ENCODE data around the gene MAGEB17.

The MAGEB17 gene

DNA sequence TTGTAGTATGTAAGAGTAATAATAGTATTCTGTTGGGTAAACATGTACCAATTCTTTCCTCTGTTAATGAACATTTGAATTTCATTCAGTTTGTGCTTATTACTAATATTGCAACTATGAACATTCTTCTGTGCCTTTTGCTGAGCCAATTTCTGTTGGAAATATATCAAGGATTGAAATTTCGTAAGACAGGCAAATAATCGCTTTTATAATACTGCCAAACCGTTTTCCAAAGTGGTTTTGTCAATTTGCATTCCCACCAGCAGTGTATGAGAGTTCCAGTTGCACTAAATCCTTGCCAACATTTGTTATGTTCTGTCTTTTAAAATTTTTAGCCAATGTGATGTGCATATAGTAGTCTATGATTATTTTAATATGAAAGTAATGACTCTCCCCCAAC lies 38.6 kb downstream of the MAGEB17 start:
- no peak for TF ChIP-seq CTCF (IDR thresholded peaks at IDR 0.05; ENCODE audit: insufficient read depth, low read depth, low read length, missing control alignments)
- H3K4me3 ChIP-seq (ENCODE audit: low read depth, low read length) = no peak overlapping the region
- no peak for DNase-seq (ENCODE audit: low read depth)

DNA sequence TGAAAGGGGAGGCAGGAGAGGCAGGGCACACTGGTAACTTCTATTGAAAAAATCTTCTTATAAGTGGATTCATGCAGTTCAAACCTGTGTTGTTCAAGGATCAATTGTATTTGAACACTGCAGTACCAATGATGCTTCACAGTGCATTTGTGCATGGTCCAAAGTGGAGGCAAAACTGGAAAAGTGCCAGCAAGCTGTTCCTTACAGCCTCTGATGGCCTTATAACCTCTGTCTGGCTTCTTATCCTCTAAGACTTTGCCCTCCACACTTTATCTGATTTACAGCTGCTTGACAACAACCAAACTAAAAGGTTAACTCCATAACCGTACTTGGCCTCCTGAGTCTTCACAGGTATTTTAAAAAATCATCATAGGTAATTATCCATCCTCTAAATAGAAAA lies 40.4 kb downstream of the MAGEB17 start:
- no peak for DNase-seq (ENCODE audit: low read depth)
- no peak for TF ChIP-seq CTCF (IDR thresholded peaks at IDR 0.05; ENCODE audit: insufficient read depth, low read depth, low read length, missing control alignments)
- H3K4me3 ChIP-seq (ENCODE audit: low read depth, low read length) = no peak overlapping the region

DNA sequence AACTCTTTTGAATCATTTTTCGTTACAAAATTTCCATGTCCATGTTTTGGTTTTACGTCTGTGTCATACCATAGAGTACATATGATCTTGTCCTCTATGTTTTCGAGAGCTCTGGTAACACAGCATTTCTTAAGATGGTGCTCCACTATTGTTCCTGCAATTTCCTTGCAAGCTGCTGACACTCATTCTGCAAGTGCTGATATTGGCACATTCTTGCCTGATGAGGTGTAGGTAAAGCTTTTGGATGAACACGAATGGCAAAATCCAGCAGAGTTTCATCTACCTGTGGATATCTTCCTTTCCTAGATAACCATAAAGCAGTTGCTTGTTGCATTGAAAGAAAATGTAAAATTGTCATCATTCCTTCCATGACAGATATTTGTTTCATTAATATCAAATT lies 41.3 kb downstream of the MAGEB17 start:
- DNase-seq (ENCODE audit: low read depth) = no peak
- TF ChIP-seq CTCF (IDR thresholded peaks at IDR 0.05; ENCODE audit: insufficient read depth, low read depth, low read length, missing control alignments) = no peak

GRCh38 chrX:16210061-16210460 lies 42.8 kb downstream of the MAGEB17 start:
- H3K4me3 ChIP-seq (ENCODE audit: low read depth, low read length) = no peak overlapping the region
- DNase-seq (ENCODE audit: low read depth) = no peak
- TF ChIP-seq CTCF (IDR thresholded peaks at IDR 0.05; ENCODE audit: insufficient read depth, low read depth, low read length, missing control alignments) = no peak

More for the DNA sequence above, 41.3 kb downstream of the MAGEB17 start:
- no peak overlapping the region for H3K4me3 ChIP-seq (ENCODE audit: low read depth, low read length)

DNA sequence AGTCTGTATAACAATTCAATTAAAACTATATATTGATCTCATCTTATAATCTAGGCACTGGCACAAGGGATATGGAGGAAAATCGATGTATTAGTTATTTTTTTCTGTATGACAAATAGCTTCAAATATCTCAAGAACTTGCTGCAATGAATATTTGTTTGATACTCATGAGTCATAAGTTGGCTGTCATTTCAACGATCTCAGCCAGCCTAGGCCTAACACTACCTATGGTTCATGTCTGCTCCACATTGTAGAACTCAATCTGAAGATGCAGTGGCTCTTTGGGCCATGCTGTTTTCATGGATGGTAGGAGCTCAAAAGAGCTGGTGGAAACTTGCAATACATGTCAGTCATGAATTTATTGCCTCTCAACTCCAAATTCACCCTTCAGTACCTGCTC lies 44.7 kb downstream of the MAGEB17 start:
- no peak overlapping the region for H3K4me3 ChIP-seq (ENCODE audit: low read depth, low read length)
- no peak for TF ChIP-seq CTCF (IDR thresholded peaks at IDR 0.05; ENCODE audit: insufficient read depth, low read depth, low read length, missing control alignments)
- DNase-seq (ENCODE audit: low read depth) = no peak

DNA sequence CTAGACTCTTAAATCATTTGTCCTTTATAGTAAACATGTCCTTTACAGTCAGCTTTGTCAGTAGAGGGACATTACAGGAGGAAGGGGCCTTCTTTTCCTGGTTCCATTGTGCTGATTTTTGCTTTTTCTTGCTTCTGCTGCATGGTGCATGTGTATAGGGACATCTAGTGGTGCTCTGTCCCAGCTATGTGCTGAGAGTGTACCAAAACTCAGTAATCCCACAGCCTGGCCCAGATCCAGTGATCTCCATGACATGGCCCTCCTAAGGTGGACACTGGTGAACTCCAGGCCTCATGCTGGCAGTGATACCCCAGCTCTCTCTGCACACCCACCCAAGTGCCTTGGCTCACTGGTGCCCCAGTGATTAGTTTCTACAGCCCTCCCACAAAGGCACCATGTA lies 45.2 kb downstream of the MAGEB17 start:
- TF ChIP-seq CTCF (IDR thresholded peaks at IDR 0.05; ENCODE audit: insufficient read depth, low read depth, low read length, missing control alignments) = peak; percentile 34
- peak; percentile 19 for DNase-seq (ENCODE audit: low read depth)

DNA sequence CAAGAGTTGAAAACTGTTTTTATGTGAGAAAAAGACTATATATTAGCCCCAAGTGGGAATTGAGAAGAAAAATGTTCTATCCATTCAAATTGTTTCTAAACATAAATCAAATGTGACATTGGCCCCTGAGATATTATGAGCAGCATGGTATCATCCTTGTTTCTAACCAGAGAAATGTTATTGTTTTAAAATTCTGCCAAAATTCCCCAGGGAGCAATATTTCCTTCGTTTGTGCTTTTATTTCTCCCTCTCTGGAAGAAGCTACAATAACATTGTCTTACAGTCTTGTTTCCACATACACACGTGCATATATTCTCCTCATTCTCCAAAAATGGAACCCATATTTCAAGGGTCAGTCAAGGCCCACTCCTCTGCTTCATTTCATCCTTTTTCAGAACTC lies 46.7 kb downstream of the MAGEB17 start:
- no peak overlapping the region for H3K4me3 ChIP-seq (ENCODE audit: low read depth, low read length)
- no peak for TF ChIP-seq CTCF (IDR thresholded peaks at IDR 0.05; ENCODE audit: insufficient read depth, low read depth, low read length, missing control alignments)
- no peak for DNase-seq (ENCODE audit: low read depth)

More for the DNA sequence above, 45.2 kb downstream of the MAGEB17 start:
- H3K4me3 ChIP-seq (ENCODE audit: low read depth, low read length) = no peak overlapping the region

Measured in GM12865 (cell line).